PC-3 (cell line): ENCODE measurements around the gene SEMA3D. TPM values are rescaled to one million over a fixed set of nuclear protein-coding genes. Genes with fewer than 3 reads are reported as not detected.

Source experiments
- ATAC-seq: fragments of 200-7000 bp; cut with Tn5 transposase; 2 replicates; pipeline ENCODE4 v1.9.1; 2020; ENCODE audit warnings: mild to moderate bottlenecking, moderate library complexity
- BruUV-seq: library from RNA; stranded (reverse); fragments of 400-500 nt; replicated peaks from 2 replicates; lab custom pipeline; 2021; lab: Mats Ljungman, UMichigan
- CTCF ChIA-PET: fragments of 300-600 bp; sonication (Branson Sonifier 250); formaldehyde crosslinking; loops from one replicate; lab custom pipeline; 2022; ENCODE audit warnings: antibody characterized with exemption; lab: Charles Lee
- POLR2A ChIA-PET: fragments of 300-600 bp; sonication (Branson Sonifier 250); formaldehyde crosslinking; loops from one replicate; lab custom pipeline; 2022; ENCODE audit warnings: antibody characterized with exemption; ENCODE audit not compliant: unreplicated experiment; lab: Charles Lee
- DNase-seq: peaks from one replicate; pipeline ENCODE4 v3.0.0-alpha.2; 2015
- H2AFZ ChIP-seq: fragments of 300-600 bp; sonication (generic); 2 replicates; pipeline ENCODE4 v1.6.0; 2016; ENCODE audit warnings: antibody characterized with exemption, low read length
- H3F3A ChIP-seq: fragments of 300-600 bp; sonication (generic); one replicate; pipeline ENCODE4 v1.6.0; 2017; ENCODE audit warnings: antibody characterized with exemption, low read length, control low read depth, mild to moderate bottlenecking; ENCODE audit not compliant: unreplicated experiment
- H3K27ac ChIP-seq: fragments of 300-600 bp; sonication (generic); 2 replicates; pipeline ENCODE4 v1.5.1; 2016; ENCODE audit warnings: mild to moderate bottlenecking, low read length
- H3K27me3 ChIP-seq: fragments of 300-600 bp; sonication (generic); 2 replicates; pipeline ENCODE4 v1.6.1; 2016; ENCODE audit warnings: low read length, mixed read lengths
- H3K36me3 ChIP-seq: fragments of 300-600 bp; sonication (generic); 2 replicates; pipeline ENCODE4 v1.6.1; 2016; ENCODE audit warnings: low read depth, mixed run types, low read length, mixed read lengths
- H3K4me1 ChIP-seq: fragments of 300-600 bp; sonication (generic); 2 replicates; pipeline ENCODE4 v1.5.1; 2016; ENCODE audit warnings: low read length; ENCODE audit not compliant: insufficient read depth
- H3K4me2 ChIP-seq: fragments of 300-600 bp; sonication (generic); 2 replicates; pipeline ENCODE4 v1.6.0; 2016; ENCODE audit warnings: low read length
- H3K4me3 ChIP-seq: fragments of 300-600 bp; sonication (generic); 2 replicates; pipeline ENCODE4 v1.5.1; 2016; ENCODE audit warnings: mild to moderate bottlenecking, low read length, mixed read lengths
- H3K79me2 ChIP-seq: fragments of 300-600 bp; sonication (generic); 2 replicates; pipeline ENCODE4 v1.6.1; 2017; ENCODE audit warnings: low read length, mixed read lengths
- H3K9ac ChIP-seq: fragments of 300-600 bp; sonication (generic); 2 replicates; pipeline ENCODE4 v1.6.0; 2016; ENCODE audit warnings: mild to moderate bottlenecking, low read length
- H3K9me2 ChIP-seq: fragments of 300-600 bp; sonication (generic); replicated peaks from 2 replicates; pipeline ENCODE4 v1.6.1; 2016; ENCODE audit warnings: mixed run types, low read length, mixed read lengths
- H3K9me3 ChIP-seq: fragments of 300-600 bp; sonication (generic); 2 replicates; pipeline ENCODE4 v1.6.1; 2016; ENCODE audit warnings: low read length, mixed read lengths
- H4K20me1 ChIP-seq: fragments of 300-600 bp; sonication (generic); 2 replicates; pipeline ENCODE4 v1.6.1; 2016; ENCODE audit warnings: low read length, mixed read lengths
- CTCF ChIP-seq: fragments of 300-600 bp; sonication (generic); conservative IDR thresholded peaks from 2 replicates; pipeline ENCODE4 v1.5.1; 2017; ENCODE audit warnings: antibody characterized with exemption, low read depth, mild to moderate bottlenecking, low read length
- EZH2 ChIP-seq: fragments of 300-600 bp; sonication (generic); IDR thresholded peaks from one replicate; pipeline ENCODE4 v1.6.1; 2017; ENCODE audit warnings: antibody characterized with exemption, mild to moderate bottlenecking, low read length; ENCODE audit not compliant: unreplicated experiment
- EZH2phosphoT487 ChIP-seq: fragments of 300-600 bp; sonication (generic); IDR thresholded peaks from 2 replicates; pipeline ENCODE4 v1.6.1; 2018; ENCODE audit warnings: mild to moderate bottlenecking, antibody characterized with exemption, low read length, borderline replicate concordance
- intact Hi-C: fragments of 100-400 bp; cut with micrococcal nuclease; formaldehyde crosslinking; loops from 2 replicates; pipeline ENCODE4 v1.9.0; 2023
- total RNA-seq: library from RNA; depleted of rRNA; stranded (reverse); fragments of >200 nt; gene quantifications from 2 replicates; pipeline ENCODE4 v1.2.3, GENCODE V29; 2014

The SEMA3D gene
- total RNA-seq, 1 experiment from 2014 or later: 4.8 TPM

DNA sequence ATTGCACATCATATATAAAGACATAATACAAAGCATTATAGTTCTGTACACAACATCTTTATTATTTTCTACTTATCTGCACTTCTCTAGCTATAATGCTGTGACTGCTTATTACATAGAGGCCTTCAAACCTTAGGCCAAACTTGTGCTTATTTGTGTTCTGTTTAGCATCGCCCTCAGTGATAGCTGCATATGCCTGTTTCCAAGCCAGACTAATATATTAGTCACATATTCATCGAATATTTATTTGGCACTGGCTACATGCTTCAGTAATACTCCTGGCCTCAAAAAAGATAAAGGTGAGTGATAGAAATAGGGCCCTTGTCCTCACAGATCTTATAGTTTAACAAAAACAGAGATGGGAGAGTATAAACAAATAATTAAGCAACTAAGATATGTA lies 30.2 kb upstream of the SEMA3D start:
- ATAC-seq (no peak), DNase-seq (no peak)
- ChIA-PET POLR2A (no interaction called here), CTCF (no interaction called here)
- Histone ChIP-seq H3K9me3 (no peaks in the 10 kb centered on the region), H2AFZ (no peak overlapping the region), H3F3A (no peaks in the 10 kb centered on the region), H3K27me3 (no peaks in the 10 kb centered on the region), H3K36me3 (no peaks in the 10 kb centered on the region), H3K9ac (no peak overlapping the region), H3K4me1 (no peaks in the 10 kb centered on the region), H3K4me2 (no peak overlapping the region), H3K27ac (no peak overlapping the region), H3K79me2 (no peaks in the 10 kb centered on the region), H4K20me1 (no peaks in the 10 kb centered on the region), H3K4me3 (no peak overlapping the region), H3K9me2 (no peaks in the 10 kb centered on the region)
- no TSS peak for BruUV-seq
- TF ChIP-seq EZH2 (no peak), CTCF (no peak), EZH2phosphoT487 (no peak)
- intact Hi-C loops: no loop called here

- Histone ChIP-seq H3K9ac (no peak overlapping the region), H3K27ac (no peak overlapping the region), H3K9me3 (no peaks in the 10 kb centered on the region), H3K36me3 (no peaks in the 10 kb centered on the region), H4K20me1 (no peaks in the 10 kb centered on the region), H3K79me2 (no peaks in the 10 kb centered on the region), H3F3A (no peaks in the 10 kb centered on the region), H3K9me2 (no peaks in the 10 kb centered on the region), H3K4me2 (no peak overlapping the region), H3K27me3 (no peaks in the 10 kb centered on the region), H2AFZ (no peak overlapping the region), H3K4me1 (no peaks in the 10 kb centered on the region), H3K4me3 (no peak overlapping the region)
- CTCF ChIA-PET: interaction anchor here (0.5 kb wide), 1 partner anchor 1278 kb away, joined by 10 read pairs; no protein-coding TSS in a partner anchor
- POLR2A ChIA-PET: no interaction called here
- DNase-seq (no peak), ATAC-seq (no peak)
- no peak for TF ChIP-seq EZH2phosphoT487
- no peak for TF ChIP-seq EZH2
- no peak for TF ChIP-seq CTCF
- intact Hi-C loops: no loop called here
- BruUV-seq: no TSS peak
Measured at GRCh38 chr7:85215098-85215497, 28.2 kb upstream of the SEMA3D start.

DNA sequence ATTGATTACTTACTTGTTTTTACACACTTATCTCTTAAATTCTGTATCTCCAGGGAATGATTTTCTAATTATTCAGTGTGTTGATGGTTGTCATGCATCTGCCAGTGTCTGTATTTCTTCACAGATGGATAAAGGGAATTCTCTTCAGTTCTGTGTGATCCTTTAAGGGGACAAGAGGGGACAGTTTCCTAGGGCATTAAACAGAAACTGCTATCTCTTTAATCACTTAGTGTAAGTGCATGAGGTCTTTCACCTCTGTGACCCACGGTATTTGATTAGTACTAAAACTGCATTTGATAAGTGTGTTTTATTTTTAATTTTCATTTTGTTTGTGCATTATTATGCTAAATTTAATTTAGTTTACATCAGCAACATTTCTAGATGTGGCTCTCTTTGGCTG lies 26.6 kb upstream of the SEMA3D start:
- DNase-seq: no peak
- H3F3A ChIP-seq: no peaks in the 10 kb centered on the region
- H3K9ac ChIP-seq: no peak overlapping the region
- no peak overlapping the region for H3K4me3 ChIP-seq
- H3K36me3 ChIP-seq: no peaks in the 10 kb centered on the region
- no peaks in the 10 kb centered on the region for H3K4me1 ChIP-seq
- no peak overlapping the region for H3K4me2 ChIP-seq
- no peak overlapping the region for H3K27ac ChIP-seq
- no peak for ATAC-seq
- TF ChIP-seq EZH2 (no peak), CTCF (no peak), EZH2phosphoT487 (no peak)
- H2AFZ ChIP-seq: no peak overlapping the region
- intact Hi-C loops: no loop called here
- no peaks in the 10 kb centered on the region for H3K27me3 ChIP-seq
- BruUV-seq: no TSS peak
- H3K79me2 ChIP-seq: no peaks in the 10 kb centered on the region
- H3K9me2 ChIP-seq: no peaks in the 10 kb centered on the region
- no peaks in the 10 kb centered on the region for H3K9me3 ChIP-seq
- H4K20me1 ChIP-seq: no peaks in the 10 kb centered on the region
- POLR2A ChIA-PET: no interaction called here
- CTCF ChIA-PET: no interaction called here
